ENCODE measurements around the gene COL4A2. TPM values are rescaled to one million over a fixed set of nuclear protein-coding genes. Genes with fewer than 3 reads are reported as not detected.
A peak's percentile ranks its signal among the peaks of the same experiment; 100 is the strongest.

COL4A2 gene
- 100 to 1,000 TPM in 2 of 3 donors, 10 to 100 TPM in 1; 93.5 to 632 (median 260) TPM for polyA plus RNA-seq

GRCh38 chr13:110306960-110307766 lies at the start of gene COL4A2, which contains the start of gene COL4A1:
Gene COL4A2, plus strand, starts transcription at chr13:110307284. Its CDS starts 620 bp downstream, at chr13:110307904.
Gene COL4A1, minus strand, starts transcription at chr13:110307157. Its CDS starts 130 bp downstream, at chr13:110307027.
- 1 to 2% (median 1%) methylated on average over 65 to 91 of the region's 96 CpGs for WGBS, 3 donors
- H3K27ac ChIP-seq (ENCODE audit: low read depth, low read length) = peak within 1 kb of the TSS; percentile 86

- 92 to 96% (median 93%) methylated on average over 3 of the region's 3 CpGs for WGBS, 3 donors
- no peak overlapping the region for H3K27ac ChIP-seq (ENCODE audit: low read depth, low read length)
These were observed 49.7 kb upstream of the COL4A2 start for GRCh38 chr13:110257408-110257807.

GRCh38 chr13:110258876-110259631 lies 48.0 kb upstream of the COL4A2 start:
- H3K27ac ChIP-seq (ENCODE audit: low read depth, low read length) = no peak overlapping the region
- WGBS, 3 donors = 59 to 82% (median 65%) methylated on average over 12 of the region's 12 CpGs

- WGBS, 3 donors = 55 to 74% (median 57%) methylated on average over 6 of the region's 6 CpGs
- no peak overlapping the region for H3K27ac ChIP-seq (ENCODE audit: low read depth, low read length)
These were observed 47.4 kb upstream of the COL4A2 start for GRCh38 chr13:110259651-110260050.

GRCh38 chr13:110261166-110262081 lies 45.7 kb upstream of the COL4A2 start:
- H3K27ac ChIP-seq (ENCODE audit: low read depth, low read length) = no peak overlapping the region
- 79 to 81% (median 80%) methylated on average over 19 of the region's 19 CpGs for WGBS, 3 donors

- 70 to 82% (median 76%) methylated on average over 11 of the region's 11 CpGs for WGBS, 3 donors
- H3K27ac ChIP-seq (ENCODE audit: low read depth, low read length) = no peak overlapping the region
These were observed 45.0 kb upstream of the COL4A2 start for GRCh38 chr13:110262082-110262436.

GRCh38 chr13:110262508-110263291 lies 44.4 kb upstream of the COL4A2 start:
- WGBS, 3 donors = 30 to 38% (median 38%) methylated on average over 11 of the region's 11 CpGs
- no peak overlapping the region for H3K27ac ChIP-seq (ENCODE audit: low read depth, low read length)

- 74 to 84% (median 78%) methylated on average over 5 of the region's 5 CpGs for WGBS, 3 donors
- no peak overlapping the region for H3K27ac ChIP-seq (ENCODE audit: low read depth, low read length)
These were observed 43.7 kb upstream of the COL4A2 start for GRCh38 chr13:110263404-110263803.

GRCh38 chr13:110263888-110264287 lies 43.2 kb upstream of the COL4A2 start:
- 30 to 42% (median 35%) methylated on average over 5 of the region's 5 CpGs for WGBS, 3 donors
- H3K27ac ChIP-seq (ENCODE audit: low read depth, low read length) = peak overlapping the region; percentile 43

GRCh38 chr13:110264685-110265275 lies 42.3 kb upstream of the COL4A2 start:
- 70 to 82% (median 78%) methylated on average over 12 of the region's 12 CpGs for WGBS, 3 donors
- no peak overlapping the region for H3K27ac ChIP-seq (ENCODE audit: low read depth, low read length)

- 44 to 63% (median 45%) methylated on average over 6 of the region's 6 CpGs for WGBS, 3 donors
- H3K27ac ChIP-seq (ENCODE audit: low read depth, low read length) = no peak overlapping the region
These were observed 41.8 kb upstream of the COL4A2 start for GRCh38 chr13:110265341-110265681.

GRCh38 chr13:110265682-110266430 lies 41.2 kb upstream of the COL4A2 start:
- no peak overlapping the region for H3K27ac ChIP-seq (ENCODE audit: low read depth, low read length)
- 59 to 70% (median 61%) methylated on average over 38 of the region's 38 CpGs for WGBS, 3 donors

- 62 to 77% (median 68%) methylated on average over 8 of the region's 8 CpGs for WGBS, 3 donors
- no peak overlapping the region for H3K27ac ChIP-seq (ENCODE audit: low read depth, low read length)
These were observed 40.7 kb upstream of the COL4A2 start for GRCh38 chr13:110266431-110266809.

GRCh38 chr13:110266983-110267382 lies 40.1 kb upstream of the COL4A2 start:
- H3K27ac ChIP-seq (ENCODE audit: low read depth, low read length) = no peak overlapping the region
- 48 to 62% (median 57%) methylated on average over 10 of the region's 10 CpGs for WGBS, 3 donors

GRCh38 chr13:110268061-110268460 lies 39.0 kb upstream of the COL4A2 start:
- WGBS, 3 donors = 75 to 82% (median 78%) methylated on average over 6 of the region's 6 CpGs
- no peak overlapping the region for H3K27ac ChIP-seq (ENCODE audit: low read depth, low read length)

- no peak overlapping the region for H3K27ac ChIP-seq (ENCODE audit: low read depth, low read length)
- WGBS, 3 donors = 72 to 85% (median 78%) methylated on average over 16 of the region's 16 CpGs
These were observed 38.4 kb upstream of the COL4A2 start for GRCh38 chr13:110268576-110269185.

Measured in adipose tissue (tissue), 3 donors.